HFFc6 (cell line): Measurements from ENCODE around the gene STS. TPM values are rescaled to one million over a fixed set of nuclear protein-coding genes. Genes with fewer than 3 reads are reported as not detected.

Experiments
- DNase-seq: peaks from one replicate; pipeline ENCODE4 v3.0.0-alpha.2; 2018
- H3K27ac Mint-ChIP-seq: 2 replicates; pipeline ENCODE4 v1.8.0; 2020; ENCODE audit warnings: mild to moderate bottlenecking, mixed read lengths
- H3K27me3 Mint-ChIP-seq: 2 replicates; pipeline ENCODE4 v1.8.0; 2021; ENCODE audit warnings: mild to moderate bottlenecking, moderate library complexity, mixed read lengths; ENCODE audit not compliant: insufficient read depth
- H3K36me3 Mint-ChIP-seq: 2 replicates; pipeline ENCODE4 v1.8.0; 2021; ENCODE audit warnings: low read depth, mixed read lengths
- H3K4me1 Mint-ChIP-seq: 2 replicates; pipeline ENCODE4 v1.8.0; 2020; ENCODE audit warnings: low read depth, mixed read lengths
- H3K4me3 Mint-ChIP-seq: 2 replicates; pipeline ENCODE4 v1.8.0; 2020; ENCODE audit warnings: mild to moderate bottlenecking, moderate library complexity, mixed read lengths
- H3K9me3 Mint-ChIP-seq: 2 replicates; pipeline ENCODE4 v1.8.0; 2020; ENCODE audit warnings: mild to moderate bottlenecking, mixed read lengths
- CTCF ChIP-seq: fragments of 200-600 bp; sonication (generic); IDR thresholded peaks from 2 replicates; pipeline ENCODE4 v1.5.0; 2021; ENCODE audit warnings: antibody characterized with exemption, mild to moderate bottlenecking
- total RNA-seq, 6 experiments: library from RNA; stranded (reverse); fragmentation: NEBNext Ultra II Directional; extraction: Animal tissue kit (Norgen Biotek cat#: 25700); gene quantifications; 2 replicates in 1 of 6; 3 replicates in 5 of 6; pipeline ENCODE4 v1.2.3, GENCODE V29; 2021

STS gene
- total RNA-seq, 6 experiments from 2014 or later: 11.3 to 15.2 (median 13.3) TPM

- Mint-ChIP-seq H3K27ac (no peak overlapping the region), H3K4me1 (peaks cover 17% of the 10 kb centered on the region), H3K9me3 (no peaks in the 10 kb centered on the region), H3K27me3 (peaks cover 2% of the 10 kb centered on the region; the same call in 1 of the 2 replicates), H3K36me3 (no peaks in the 10 kb centered on the region), H3K4me3 (no peak overlapping the region)
- no peak for TF ChIP-seq CTCF
- DNase-seq: no peak
Measured at GRCh38 chrX:7184816-7185215, 37.3 kb downstream of the STS start.

- Mint-ChIP-seq H3K4me3 (no peak overlapping the region), H3K27ac (no peak overlapping the region), H3K36me3 (no peaks in the 10 kb centered on the region), H3K27me3 (peaks cover 2% of the 10 kb centered on the region; the same call in 1 of the 2 replicates), H3K4me1 (peaks cover 8% of the 10 kb centered on the region; the same call in 1 of the 2 replicates), H3K9me3 (no peaks in the 10 kb centered on the region)
- DNase-seq: no peak
- no peak for TF ChIP-seq CTCF
Measured at GRCh38 chrX:7188672-7189071, 41.2 kb downstream of the STS start.

- Mint-ChIP-seq H3K27me3 (peaks cover 2% of the 10 kb centered on the region; the same call in 1 of the 2 replicates), H3K36me3 (no peaks in the 10 kb centered on the region), H3K4me3 (no peak overlapping the region), H3K9me3 (no peaks in the 10 kb centered on the region), H3K4me1 (peaks cover 8% of the 10 kb centered on the region; the same call in 1 of the 2 replicates), H3K27ac (no peak overlapping the region)
- no peak for TF ChIP-seq CTCF
- no peak for DNase-seq
Measured at GRCh38 chrX:7190157-7190556, 42.6 kb downstream of the STS start.

GRCh38 chrX:7191681-7192110 lies 44.2 kb downstream of the STS start:
- no peak overlapping the region for H3K4me3 Mint-ChIP-seq
- H3K36me3 Mint-ChIP-seq: peaks cover 5% of the 10 kb centered on the region; the same call in 1 of the 2 replicates
- peaks cover 2% of the 10 kb centered on the region; the same call in 1 of the 2 replicates for H3K27me3 Mint-ChIP-seq
- H3K4me1 Mint-ChIP-seq: peaks cover 8% of the 10 kb centered on the region; the same call in 1 of the 2 replicates
- no peak overlapping the region for H3K27ac Mint-ChIP-seq
- DNase-seq: no peak
- H3K9me3 Mint-ChIP-seq: no peaks in the 10 kb centered on the region
- peak; percentile 67 for TF ChIP-seq CTCF

GRCh38 chrX:7192871-7193270 lies 45.4 kb downstream of the STS start:
- no peak for TF ChIP-seq CTCF
- no peak for DNase-seq
- Mint-ChIP-seq H3K9me3 (no peaks in the 10 kb centered on the region), H3K27me3 (peaks cover 2% of the 10 kb centered on the region; the same call in 1 of the 2 replicates), H3K27ac (no peak overlapping the region), H3K4me1 (peaks cover under 1% of the 10 kb centered on the region; the same call in 1 of the 2 replicates), H3K36me3 (peaks cover 10% of the 10 kb centered on the region), H3K4me3 (no peak overlapping the region)
